ENCODE data around the gene TRAF3IP1.
A peak's percentile ranks its signal among the peaks of the same experiment; 100 is the strongest.
"Not testable (repeated sequence)": the region's sequence is repeated elsewhere in the genome, so short reads cannot be mapped to it uniquely, and the experiment has no call there.

Gene TRAF3IP1

GRCh38 chr2:238320246-238320647 is at the start of gene TRAF3IP1:
TSS of gene TRAF3IP1 (plus strand) at chr2:238320518. CDS start at chr2:238320663, 145 bp downstream.
- DNase-seq (ENCODE audit: low spot score), result peak; percentile 92

- no peak for DNase-seq (ENCODE audit: low spot score)
Measured at GRCh38 chr2:238270606-238271005, 49.7 kb upstream of the TRAF3IP1 start.

GRCh38 chr2:238271061-238271554 is 49.2 kb upstream of the TRAF3IP1 start:
- no peak for DNase-seq (ENCODE audit: low spot score)

- DNase-seq (ENCODE audit: low spot score), result not testable (repeated sequence)
Measured at GRCh38 chr2:238271686-238272085, 48.6 kb upstream of the TRAF3IP1 start.

- no peak for DNase-seq (ENCODE audit: low spot score)
Measured at GRCh38 chr2:238272156-238272555, 48.2 kb upstream of the TRAF3IP1 start.

GRCh38 chr2:238273433-238273832 is 46.9 kb upstream of the TRAF3IP1 start:
- not testable (repeated sequence) for DNase-seq (ENCODE audit: low spot score)

GRCh38 chr2:238274152-238274865 is 46.0 kb upstream of the TRAF3IP1 start:
- DNase-seq (ENCODE audit: low spot score), result no peak

GRCh38 chr2:238277695-238278094 is 42.6 kb upstream of the TRAF3IP1 start:
- DNase-seq (ENCODE audit: low spot score), result no peak

- DNase-seq (ENCODE audit: low spot score), result no peak
Measured at GRCh38 chr2:238278626-238279323, 41.5 kb upstream of the TRAF3IP1 start.

GRCh38 chr2:238279324-238279682 is 41.0 kb upstream of the TRAF3IP1 start:
- no peak for DNase-seq (ENCODE audit: low spot score)

- DNase-seq (ENCODE audit: low spot score), result no peak
Measured at GRCh38 chr2:238280083-238280825, 40.1 kb upstream of the TRAF3IP1 start.

- no peak for DNase-seq (ENCODE audit: low spot score)
Measured at GRCh38 chr2:238281826-238282480, 38.4 kb upstream of the TRAF3IP1 start.

GRCh38 chr2:238282861-238283738 is 37.2 kb upstream of the TRAF3IP1 start:
- no peak for DNase-seq (ENCODE audit: low spot score)

- no peak for DNase-seq (ENCODE audit: low spot score)
Measured at GRCh38 chr2:238284802-238285515, 35.4 kb upstream of the TRAF3IP1 start.

GRCh38 chr2:238285653-238286082 is 34.6 kb upstream of the TRAF3IP1 start:
- DNase-seq (ENCODE audit: low spot score), result peak; percentile 79

GRCh38 chr2:238286095-238286494 is 34.2 kb upstream of the TRAF3IP1 start:
- no peak for DNase-seq (ENCODE audit: low spot score)

- no peak for DNase-seq (ENCODE audit: low spot score)
Measured at GRCh38 chr2:238286551-238286950, 33.8 kb upstream of the TRAF3IP1 start.

GRCh38 chr2:238286987-238287736 is 33.2 kb upstream of the TRAF3IP1 start:
- no peak for DNase-seq (ENCODE audit: low spot score)

GRCh38 chr2:238287737-238288649 is 32.3 kb upstream of the TRAF3IP1 start, which contains the start of gene PER2:
TSS of gene PER2 (minus strand) at chr2:238288610. CDS start at chr2:238277936, 10,674 bp downstream.
- peak; percentile 63 for DNase-seq (ENCODE audit: low spot score)

All from HuH-7.5 (cell line).